Measurements from ENCODE around the gene TRIM17. TPM values are rescaled to one million over a fixed set of nuclear protein-coding genes. Genes with fewer than 3 reads are reported as not detected.

TRIM17 gene
- total RNA-seq, 1 experiment from 2014 or later = not detected

DNA sequence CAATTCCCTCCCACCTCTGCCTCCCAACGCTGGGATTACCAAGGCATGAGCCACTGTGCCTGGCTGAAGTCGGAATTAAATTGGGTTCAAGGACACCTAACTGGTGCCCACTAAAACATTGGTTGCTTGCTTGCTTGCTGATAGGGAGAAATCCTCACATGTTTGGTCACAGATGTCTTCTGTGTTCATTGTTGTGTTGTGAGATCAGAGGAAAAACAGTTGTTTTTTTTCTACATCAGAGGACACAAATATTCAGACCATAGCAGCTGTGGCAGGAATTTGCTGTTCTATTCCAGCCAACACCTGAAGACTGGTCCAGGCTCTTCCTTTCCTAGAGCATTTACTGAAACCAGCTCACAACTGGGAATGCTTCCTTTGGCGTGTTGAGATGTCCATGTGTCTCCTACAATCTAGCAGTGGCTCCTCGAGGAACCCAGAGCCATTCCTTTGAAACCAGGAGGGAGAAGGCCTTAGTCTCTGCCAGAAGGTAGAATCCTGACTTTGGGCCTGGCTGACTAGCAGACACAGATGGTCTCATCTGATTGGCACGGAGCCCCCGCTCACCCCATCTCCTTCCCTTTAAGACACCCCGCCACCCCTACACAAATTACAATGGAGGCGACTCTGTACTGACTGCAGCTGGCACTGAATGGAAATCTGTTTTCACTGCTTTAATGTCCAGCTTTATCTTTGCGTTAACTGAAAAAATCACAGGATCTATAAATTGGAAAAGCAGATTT is 24.3 kb upstream of the TRIM17 start:
- no peaks in the 10 kb centered on the region for H3K79me2 ChIP-seq (ENCODE audit: insufficient read depth, low read length)
- TF ChIP-seq SRF (IDR thresholded peaks at IDR 0.05; ENCODE audit: low read depth) (no peak), SP1 (IDR thresholded peaks at IDR 0.05; ENCODE audit: low read depth) (no peak), ELF1 (IDR thresholded peaks at IDR 0.05; ENCODE audit: borderline replicate concordance, low read depth) (no peak), FOSL1 (IDR thresholded peaks at IDR 0.05; ENCODE audit: low read depth) (no peak), YY1 (IDR thresholded peaks at IDR 0.05; ENCODE audit: extremely low read depth, insufficient replicate concordance, low read depth, low read length) (no peak), POLR2A (IDR thresholded peaks at IDR 0.05; ENCODE audit: borderline replicate concordance, extremely low read depth, insufficient read depth, insufficient read length) (no peak), ZFX (IDR thresholded peaks at IDR 0.05) (no peak), TCF7L2 (IDR thresholded peaks at IDR 0.05; ENCODE audit: borderline replicate concordance, extremely low read depth, insufficient read depth, insufficient read length) (no peak), JUND (IDR thresholded peaks at IDR 0.05) (no peak), EZH2 (IDR thresholded peaks at IDR 0.05) (no peak), CBX3 (IDR thresholded peaks at IDR 0.05; ENCODE audit: low read depth) (no peak), SIN3A (IDR thresholded peaks at IDR 0.05; ENCODE audit: low read depth) (no peak)
- TF ChIP-seq, protein P1, sequence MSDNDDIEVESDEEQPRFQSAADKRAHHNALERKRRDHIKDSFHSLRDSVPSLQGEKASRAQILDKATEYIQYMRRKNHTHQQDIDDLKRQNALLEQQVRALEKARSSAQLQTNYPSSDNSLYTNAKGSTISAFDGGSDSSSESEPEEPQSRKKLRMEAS (IDR thresholded peaks at IDR 0.05) = no peak
- TF ChIP-seq, protein P2, sequence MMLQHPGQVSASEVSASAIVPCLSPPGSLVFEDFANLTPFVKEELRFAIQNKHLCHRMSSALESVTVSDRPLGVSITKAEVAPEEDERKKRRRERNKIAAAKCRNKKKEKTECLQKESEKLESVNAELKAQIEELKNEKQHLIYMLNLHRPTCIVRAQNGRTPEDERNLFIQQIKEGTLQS (IDR thresholded peaks at IDR 0.05) = no peak
- TF ChIP-seq, protein P3, sequence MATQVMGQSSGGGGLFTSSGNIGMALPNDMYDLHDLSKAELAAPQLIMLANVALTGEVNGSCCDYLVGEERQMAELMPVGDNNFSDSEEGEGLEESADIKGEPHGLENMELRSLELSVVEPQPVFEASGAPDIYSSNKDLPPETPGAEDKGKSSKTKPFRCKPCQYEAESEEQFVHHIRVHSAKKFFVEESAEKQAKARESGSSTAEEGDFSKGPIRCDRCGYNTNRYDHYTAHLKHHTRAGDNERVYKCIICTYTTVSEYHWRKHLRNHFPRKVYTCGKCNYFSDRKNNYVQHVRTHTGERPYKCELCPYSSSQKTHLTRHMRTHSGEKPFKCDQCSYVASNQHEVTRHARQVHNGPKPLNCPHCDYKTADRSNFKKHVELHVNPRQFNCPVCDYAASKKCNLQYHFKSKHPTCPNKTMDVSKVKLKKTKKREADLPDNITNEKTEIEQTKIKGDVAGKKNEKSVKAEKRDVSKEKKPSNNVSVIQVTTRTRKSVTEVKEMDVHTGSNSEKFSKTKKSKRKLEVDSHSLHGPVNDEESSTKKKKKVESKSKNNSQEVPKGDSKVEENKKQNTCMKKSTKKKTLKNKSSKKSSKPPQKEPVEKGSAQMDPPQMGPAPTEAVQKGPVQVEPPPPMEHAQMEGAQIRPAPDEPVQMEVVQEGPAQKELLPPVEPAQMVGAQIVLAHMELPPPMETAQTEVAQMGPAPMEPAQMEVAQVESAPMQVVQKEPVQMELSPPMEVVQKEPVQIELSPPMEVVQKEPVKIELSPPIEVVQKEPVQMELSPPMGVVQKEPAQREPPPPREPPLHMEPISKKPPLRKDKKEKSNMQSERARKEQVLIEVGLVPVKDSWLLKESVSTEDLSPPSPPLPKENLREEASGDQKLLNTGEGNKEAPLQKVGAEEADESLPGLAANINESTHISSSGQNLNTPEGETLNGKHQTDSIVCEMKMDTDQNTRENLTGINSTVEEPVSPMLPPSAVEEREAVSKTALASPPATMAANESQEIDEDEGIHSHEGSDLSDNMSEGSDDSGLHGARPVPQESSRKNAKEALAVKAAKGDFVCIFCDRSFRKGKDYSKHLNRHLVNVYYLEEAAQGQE (IDR thresholded peaks at IDR 0.05; ENCODE audit: low read depth) = no peak
- TF ChIP-seq, protein P4, sequence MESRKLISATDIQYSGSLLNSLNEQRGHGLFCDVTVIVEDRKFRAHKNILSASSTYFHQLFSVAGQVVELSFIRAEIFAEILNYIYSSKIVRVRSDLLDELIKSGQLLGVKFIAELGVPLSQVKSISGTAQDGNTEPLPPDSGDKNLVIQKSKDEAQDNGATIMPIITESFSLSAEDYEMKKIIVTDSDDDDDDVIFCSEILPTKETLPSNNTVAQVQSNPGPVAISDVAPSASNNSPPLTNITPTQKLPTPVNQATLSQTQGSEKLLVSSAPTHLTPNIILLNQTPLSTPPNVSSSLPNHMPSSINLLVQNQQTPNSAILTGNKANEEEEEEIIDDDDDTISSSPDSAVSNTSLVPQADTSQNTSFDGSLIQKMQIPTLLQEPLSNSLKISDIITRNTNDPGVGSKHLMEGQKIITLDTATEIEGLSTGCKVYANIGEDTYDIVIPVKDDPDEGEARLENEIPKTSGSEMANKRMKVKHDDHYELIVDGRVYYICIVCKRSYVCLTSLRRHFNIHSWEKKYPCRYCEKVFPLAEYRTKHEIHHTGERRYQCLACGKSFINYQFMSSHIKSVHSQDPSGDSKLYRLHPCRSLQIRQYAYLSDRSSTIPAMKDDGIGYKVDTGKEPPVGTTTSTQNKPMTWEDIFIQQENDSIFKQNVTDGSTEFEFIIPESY (IDR thresholded peaks at IDR 0.05; ENCODE audit: extremely low read depth, insufficient replicate concordance, low read length) = no peak
- TF ChIP-seq, protein P5, sequence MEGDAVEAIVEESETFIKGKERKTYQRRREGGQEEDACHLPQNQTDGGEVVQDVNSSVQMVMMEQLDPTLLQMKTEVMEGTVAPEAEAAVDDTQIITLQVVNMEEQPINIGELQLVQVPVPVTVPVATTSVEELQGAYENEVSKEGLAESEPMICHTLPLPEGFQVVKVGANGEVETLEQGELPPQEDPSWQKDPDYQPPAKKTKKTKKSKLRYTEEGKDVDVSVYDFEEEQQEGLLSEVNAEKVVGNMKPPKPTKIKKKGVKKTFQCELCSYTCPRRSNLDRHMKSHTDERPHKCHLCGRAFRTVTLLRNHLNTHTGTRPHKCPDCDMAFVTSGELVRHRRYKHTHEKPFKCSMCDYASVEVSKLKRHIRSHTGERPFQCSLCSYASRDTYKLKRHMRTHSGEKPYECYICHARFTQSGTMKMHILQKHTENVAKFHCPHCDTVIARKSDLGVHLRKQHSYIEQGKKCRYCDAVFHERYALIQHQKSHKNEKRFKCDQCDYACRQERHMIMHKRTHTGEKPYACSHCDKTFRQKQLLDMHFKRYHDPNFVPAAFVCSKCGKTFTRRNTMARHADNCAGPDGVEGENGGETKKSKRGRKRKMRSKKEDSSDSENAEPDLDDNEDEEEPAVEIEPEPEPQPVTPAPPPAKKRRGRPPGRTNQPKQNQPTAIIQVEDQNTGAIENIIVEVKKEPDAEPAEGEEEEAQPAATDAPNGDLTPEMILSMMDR (IDR thresholded peaks at IDR 0.05 in 2 of 3, conservative IDR thresholded peaks at IDR 0.05 in 1 of 3; ENCODE audit: borderline replicate concordance in 1 of 3, insufficient read depth in 1 of 3, low read depth in 2 of 3, low read length in 2 of 3) = no peak
- ChIA-PET RAD21 (ENCODE audit: low non-redundant PET in 1 of 2, low total read pairs in 2 of 2, uncharacterized antibody in 2 of 2, unreplicated experiment in 2 of 2) (no interaction called here), POLR2A (no interaction called here), CTCF (no interaction called here)
- no peak overlapping the region for H3K4me2 ChIP-seq (ENCODE audit: low read length)
- no peaks in the 10 kb centered on the region for H3K9me3 ChIP-seq (ENCODE audit: control insufficient read depth in 1 of 2, insufficient read depth in 1 of 2, low read depth in 1 of 2, low read length in 2 of 2)
- H3K27me3 ChIP-seq (ENCODE audit: insufficient read depth, low read length) = no peaks in the 10 kb centered on the region; the same call in 1 of the 2 replicates
- H4K20me1 ChIP-seq (ENCODE audit: insufficient read depth) = no peaks in the 10 kb centered on the region
- H2AFZ ChIP-seq (ENCODE audit: low read depth, low read length, poor library complexity, severe bottlenecking) = no peak overlapping the region
- no peaks in the 10 kb centered on the region for H3K9me2 ChIP-seq (ENCODE audit: insufficient read depth)
- no peak overlapping the region for H3K9ac ChIP-seq (ENCODE audit: low read length)
- no peak overlapping the region for H3K4me3 ChIP-seq (replicated peaks in 1 of 2; ENCODE audit: low read depth in 1 of 2, low read length in 2 of 2)
- BruUV-seq (replicated peaks) = no TSS peak
- intact Hi-C loops (cut with micrococcal nuclease) = no loop called here
- no peak overlapping the region for H3K27ac ChIP-seq (ENCODE audit: low read depth, low read length)
- DNase-seq (ENCODE audit: low read depth, low spot score) (no peak), ATAC-seq (no peak)
- no peaks in the 10 kb centered on the region for H3K36me3 ChIP-seq (ENCODE audit: control insufficient read depth in 1 of 2, insufficient read depth in 2 of 2, low read length in 2 of 2)
- no peaks in the 10 kb centered on the region for H3K4me1 ChIP-seq (ENCODE audit: control insufficient read depth in 1 of 2, insufficient read depth in 2 of 2, low read length in 2 of 2)

All from HCT116 (cell line).